BLaER1 treated with 17β-estradiol and CSF1 and Interleukin-3, amounts not matched to agents 10 nM and 100 nM (cell line): ENCODE measurements around the gene HOXB1.

Experiments used
- H3K27ac ChIP-seq, 11 experiments: shearing (Covaris generic); formaldehyde crosslinking; 2 replicates each; pipeline ENCODE4 v1.8.1; 2022
- H3K27me3 ChIP-seq, 11 experiments: shearing (Covaris generic); formaldehyde crosslinking; 2 replicates each; pipeline ENCODE4 v1.8.1; 2022
- H3K36me3 ChIP-seq, 11 experiments: shearing (Covaris generic); formaldehyde crosslinking; 2 replicates each; pipeline ENCODE4 v1.8.1; 2022
- H3K4me1 ChIP-seq, 10 experiments: shearing (Covaris generic); formaldehyde crosslinking; 2 replicates each; pipeline ENCODE4 v1.8.1; 2022
- H3K4me2 ChIP-seq, 11 experiments: shearing (Covaris generic); formaldehyde crosslinking; 2 replicates each; pipeline ENCODE4 v1.8.1; 2022
- H3K4me3 ChIP-seq, 10 experiments: shearing (Covaris generic); formaldehyde crosslinking; 2 replicates each; pipeline ENCODE4 v1.8.1; 2022
- H3K9ac ChIP-seq, 11 experiments: shearing (Covaris generic); formaldehyde crosslinking; 2 replicates each; pipeline ENCODE4 v1.8.1; 2022
- H3K9me3 ChIP-seq, 11 experiments: shearing (Covaris generic); formaldehyde crosslinking; replicated peaks in 1 of 11; 2 replicates each; pipeline ENCODE4 v1.8.1; 2022
- H4K20me1 ChIP-seq, 11 experiments: shearing (Covaris generic); formaldehyde crosslinking; 2 replicates each; pipeline ENCODE4 v1.8.1; 2022
- Cebpa-rat ChIP-seq, 11 experiments: shearing (Covaris generic); IDR thresholded peaks; 2 replicates each; pipeline ENCODE4 v1.8.1; 2022

HOXB1 gene

GRCh38 chr17:48556576-48557401 lies 26.0 kb upstream of the HOXB1 start:
- no peaks in the 10 kb centered on the region for H3K4me1 ChIP-seq
- peaks cover 0 to 72% (median 34%) of the 10 kb centered on the region in 11 experiments; a peak in 15 of 22 replicates for H4K20me1 ChIP-seq
- peaks cover 95 to 100% (median 100%) of the 10 kb centered on the region in 11 experiments for H3K27me3 ChIP-seq
- no peak overlapping the region for H3K4me2 ChIP-seq
- no peaks in the 10 kb centered on the region for H3K9me3 ChIP-seq
- no peak for TF ChIP-seq Cebpa-rat (IDR thresholded peaks at IDR 0.05)
- H3K36me3 ChIP-seq, result no peaks in the 10 kb centered on the region
- no peak overlapping the region for H3K4me3 ChIP-seq
- H3K27ac ChIP-seq, result no peak overlapping the region
- no peak overlapping the region for H3K9ac ChIP-seq

DNA sequence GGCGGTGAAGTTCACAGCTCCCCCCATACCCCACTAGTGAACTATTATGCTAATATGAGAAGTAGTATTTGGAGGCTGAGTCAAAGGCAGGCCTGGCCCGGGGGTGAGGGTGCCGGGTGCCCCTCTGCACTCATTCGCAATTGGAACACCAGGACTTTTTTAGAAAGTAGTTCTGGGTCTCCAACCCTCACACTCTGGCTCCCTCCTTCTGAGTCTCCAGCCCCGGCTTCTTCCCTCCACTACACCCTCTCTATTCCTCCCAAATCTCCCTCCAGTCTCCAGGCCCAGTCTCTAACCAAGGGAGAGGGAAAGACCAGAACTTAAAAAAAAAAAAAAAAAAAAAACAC lies 25.4 kb upstream of the HOXB1 start:
- TF ChIP-seq Cebpa-rat (IDR thresholded peaks at IDR 0.05), result no peak
- Histone ChIP-seq H3K9me3 (no peaks in the 10 kb centered on the region), H3K36me3 (no peaks in the 10 kb centered on the region), H3K27me3 (peaks cover 95 to 100% (median 99%) of the 10 kb centered on the region in 11 experiments), H3K9ac (no peak overlapping the region), H3K4me1 (no peaks in the 10 kb centered on the region), H4K20me1 (peaks cover 0 to 72% (median 34%) of the 10 kb centered on the region in 11 experiments; a peak in 15 of 22 replicates), H3K4me3 (no peak overlapping the region), H3K27ac (no peak overlapping the region), H3K4me2 (no peak overlapping the region)

DNA sequence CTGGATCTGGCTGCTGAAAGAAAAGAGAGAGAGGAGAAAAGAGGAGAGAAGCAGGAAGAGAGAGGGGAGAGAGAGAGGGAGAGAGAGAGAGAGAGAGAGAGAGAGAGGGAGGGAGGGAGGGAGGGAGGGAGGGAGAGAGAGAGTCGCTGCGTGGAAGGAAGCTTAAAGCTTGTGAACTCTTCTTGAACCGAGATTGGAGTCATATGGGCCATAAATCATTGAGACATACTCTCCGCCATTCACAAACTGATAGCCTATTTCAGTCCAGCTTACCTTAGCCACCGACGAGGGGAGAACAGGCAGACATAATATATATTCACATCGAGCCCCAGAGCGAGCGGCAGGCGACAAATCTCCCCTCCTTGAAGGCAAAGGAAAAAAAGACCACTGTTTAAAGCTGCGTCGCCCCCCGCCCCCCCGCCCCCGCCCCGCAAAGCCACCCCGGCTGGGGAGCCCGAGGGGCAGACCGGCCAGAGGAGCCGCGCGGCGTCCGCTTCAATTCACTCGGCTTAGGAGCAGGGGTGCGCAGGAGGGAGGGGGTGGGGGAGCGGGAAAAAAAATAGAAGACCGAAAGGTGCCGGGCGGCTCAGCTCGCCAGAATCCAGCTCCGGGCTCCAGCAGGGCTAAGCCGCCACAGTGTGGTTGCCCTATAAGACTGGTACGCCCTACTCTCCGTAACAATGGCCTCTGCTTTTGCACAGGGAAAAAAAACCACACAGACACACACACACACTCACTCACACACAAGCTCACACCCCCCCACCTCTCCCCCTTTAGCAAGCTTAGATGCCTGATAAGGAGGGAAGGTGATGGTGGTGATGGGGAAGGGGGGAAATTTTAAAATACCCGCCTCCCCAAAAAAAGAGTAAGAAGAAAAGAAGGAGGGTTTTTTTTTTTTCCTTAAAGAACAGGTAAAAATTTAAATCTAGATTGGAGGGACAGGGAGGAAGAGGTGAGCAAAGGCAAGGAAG lies 24.7 kb upstream of the HOXB1 start:
- peaks cover 0 to 71% (median 34%) of the 10 kb centered on the region in 11 experiments; a peak in 15 of 22 replicates for H4K20me1 ChIP-seq
- H3K4me1 ChIP-seq, result no peaks in the 10 kb centered on the region
- peaks cover 90 to 100% (median 97%) of the 10 kb centered on the region in 11 experiments for H3K27me3 ChIP-seq
- no peaks in the 10 kb centered on the region for H3K36me3 ChIP-seq
- H3K4me3 ChIP-seq, result no peak overlapping the region
- TF ChIP-seq Cebpa-rat (IDR thresholded peaks at IDR 0.05), result no peak
- H3K27ac ChIP-seq, result no peak overlapping the region
- no peaks in the 10 kb centered on the region for H3K9me3 ChIP-seq
- H3K9ac ChIP-seq, result no peak overlapping the region
- no peak overlapping the region for H3K4me2 ChIP-seq

DNA sequence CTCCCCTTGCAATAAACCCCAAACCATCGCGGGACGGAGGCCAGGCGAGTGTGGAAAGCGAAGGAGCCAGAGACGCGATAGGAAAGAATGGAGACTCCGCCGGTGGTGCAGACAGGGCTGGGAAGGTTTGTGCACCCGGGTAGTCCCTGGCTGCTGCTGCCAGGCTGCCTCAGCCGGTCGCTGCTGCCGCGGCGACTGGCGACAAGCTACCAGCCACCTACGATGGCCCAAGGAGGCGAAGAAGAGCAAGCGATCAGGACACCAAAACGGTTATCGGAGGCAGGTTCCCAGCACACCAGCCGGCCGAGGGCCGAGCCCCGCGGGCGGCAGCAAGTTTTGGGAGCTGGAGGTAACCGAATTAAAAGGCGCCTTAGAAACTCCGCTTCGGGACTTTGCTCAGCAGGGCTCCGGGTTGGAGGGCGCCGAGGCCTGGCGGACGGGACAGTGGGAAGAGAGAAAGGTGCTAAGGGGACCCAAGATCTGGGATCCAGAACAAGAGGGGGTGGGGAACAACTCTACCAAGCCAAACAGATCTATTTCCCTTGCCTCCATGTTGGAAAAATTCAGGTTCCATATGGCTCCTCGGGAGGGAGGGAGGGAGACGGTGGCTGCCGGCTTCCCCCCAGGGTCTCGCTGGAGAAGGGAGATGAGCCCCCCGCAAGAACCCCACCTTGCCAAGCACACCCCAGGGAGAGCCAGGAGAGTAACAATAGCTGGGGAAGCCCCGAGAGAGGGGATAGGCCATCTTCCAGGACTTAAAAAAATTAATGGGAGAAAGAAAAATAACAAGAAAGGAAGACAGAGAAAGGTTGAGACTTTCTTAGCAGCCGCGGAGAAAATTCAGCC lies 23.8 kb upstream of the HOXB1 start:
- Histone ChIP-seq H3K9ac (no peak overlapping the region), H4K20me1 (peaks cover 0 to 70% (median 27%) of the 10 kb centered on the region in 11 experiments; a peak in 15 of 22 replicates), H3K4me1 (no peaks in the 10 kb centered on the region), H3K9me3 (no peaks in the 10 kb centered on the region), H3K27me3 (peaks cover 90 to 100% (median 97%) of the 10 kb centered on the region in 11 experiments), H3K4me2 (no peak overlapping the region), H3K27ac (no peak overlapping the region), H3K36me3 (no peaks in the 10 kb centered on the region), H3K4me3 (no peak overlapping the region)
- TF ChIP-seq Cebpa-rat (IDR thresholded peaks at IDR 0.05), result no peak

DNA sequence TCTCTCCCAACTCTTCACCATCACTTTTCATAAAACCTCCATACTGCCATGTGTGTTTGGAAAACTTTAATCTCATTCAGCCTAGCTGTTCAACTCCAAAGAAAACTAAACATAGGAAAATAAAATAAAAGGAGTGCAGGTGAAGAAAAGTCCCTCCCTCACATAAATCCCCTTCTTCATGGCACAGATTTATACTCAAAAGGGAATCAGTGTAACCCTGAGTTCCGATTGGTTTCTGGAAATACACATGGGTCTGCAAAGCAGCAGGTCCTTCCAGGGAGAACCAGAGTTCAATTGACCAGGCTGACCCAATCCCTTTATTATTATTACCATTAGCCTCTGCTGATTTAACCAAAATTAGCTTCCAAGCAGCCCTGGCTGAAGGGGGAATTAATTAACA lies 23.0 kb upstream of the HOXB1 start:
- no peaks in the 10 kb centered on the region for H3K4me1 ChIP-seq
- H3K4me2 ChIP-seq, result no peak overlapping the region
- H4K20me1 ChIP-seq, result peaks cover 0 to 67% (median 24%) of the 10 kb centered on the region in 11 experiments; a peak in 14 of 22 replicates
- no peak for TF ChIP-seq Cebpa-rat (IDR thresholded peaks at IDR 0.05)
- no peak overlapping the region for H3K27ac ChIP-seq
- H3K9me3 ChIP-seq, result no peaks in the 10 kb centered on the region
- no peaks in the 10 kb centered on the region for H3K36me3 ChIP-seq
- peaks cover 90 to 100% (median 97%) of the 10 kb centered on the region in 11 experiments for H3K27me3 ChIP-seq
- H3K9ac ChIP-seq, result no peak overlapping the region
- no peak overlapping the region for H3K4me3 ChIP-seq

DNA sequence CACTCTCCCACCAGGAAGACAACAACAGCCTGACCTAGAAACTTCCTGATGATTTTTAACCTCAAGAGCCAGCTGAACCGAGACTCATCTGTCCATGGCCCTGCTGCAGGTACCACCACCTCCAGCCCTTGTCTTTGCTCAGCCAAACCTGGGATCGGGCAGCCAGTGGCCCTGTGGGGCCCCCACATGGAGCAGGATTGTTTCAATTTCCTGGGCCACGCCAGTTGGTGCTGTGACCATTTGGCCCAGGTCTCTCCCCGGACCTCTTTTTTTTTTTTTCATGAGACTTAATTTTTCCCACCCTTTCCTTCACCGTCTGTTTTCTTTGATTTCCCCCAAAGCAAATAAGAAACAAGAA lies 22.4 kb upstream of the HOXB1 start:
- H3K27ac ChIP-seq, result no peak overlapping the region
- H3K9ac ChIP-seq, result no peak overlapping the region
- no peak overlapping the region for H3K4me2 ChIP-seq
- H3K9me3 ChIP-seq, result no peaks in the 10 kb centered on the region
- H4K20me1 ChIP-seq, result peaks cover 0 to 67% (median 24%) of the 10 kb centered on the region in 11 experiments; a peak in 14 of 22 replicates
- H3K27me3 ChIP-seq, result peaks cover 90 to 100% (median 97%) of the 10 kb centered on the region in 11 experiments
- no peaks in the 10 kb centered on the region for H3K4me1 ChIP-seq
- H3K4me3 ChIP-seq, result no peak overlapping the region
- H3K36me3 ChIP-seq, result no peaks in the 10 kb centered on the region
- TF ChIP-seq Cebpa-rat (IDR thresholded peaks at IDR 0.05), result no peak

GRCh38 chr17:48552466-48553189 lies 21.8 kb upstream of the HOXB1 start:
- no peaks in the 10 kb centered on the region for H3K36me3 ChIP-seq
- H3K4me1 ChIP-seq, result no peaks in the 10 kb centered on the region

More at GRCh38 chr17:48552466-48553189, 21.8 kb upstream of the HOXB1 start:
- no peak for TF ChIP-seq Cebpa-rat (IDR thresholded peaks at IDR 0.05)
- no peak overlapping the region for H3K4me3 ChIP-seq
- no peak overlapping the region for H3K9ac ChIP-seq
- H3K27me3 ChIP-seq, result peaks cover 90 to 100% (median 97%) of the 10 kb centered on the region in 11 experiments
- H3K4me2 ChIP-seq, result no peak overlapping the region
- H3K9me3 ChIP-seq, result no peaks in the 10 kb centered on the region
- H3K27ac ChIP-seq, result no peak overlapping the region
- H4K20me1 ChIP-seq, result peaks cover 0 to 66% (median 28%) of the 10 kb centered on the region in 11 experiments; a peak in 13 of 22 replicates
